Measurements from ENCODE around the gene SPRYD3. TPM values are rescaled to one million over a fixed set of nuclear protein-coding genes. Genes with fewer than 3 reads are reported as not detected.

Gene SPRYD3
- total RNA-seq, 1 donor from 2014 or later, result 17.9 TPM

DNA sequence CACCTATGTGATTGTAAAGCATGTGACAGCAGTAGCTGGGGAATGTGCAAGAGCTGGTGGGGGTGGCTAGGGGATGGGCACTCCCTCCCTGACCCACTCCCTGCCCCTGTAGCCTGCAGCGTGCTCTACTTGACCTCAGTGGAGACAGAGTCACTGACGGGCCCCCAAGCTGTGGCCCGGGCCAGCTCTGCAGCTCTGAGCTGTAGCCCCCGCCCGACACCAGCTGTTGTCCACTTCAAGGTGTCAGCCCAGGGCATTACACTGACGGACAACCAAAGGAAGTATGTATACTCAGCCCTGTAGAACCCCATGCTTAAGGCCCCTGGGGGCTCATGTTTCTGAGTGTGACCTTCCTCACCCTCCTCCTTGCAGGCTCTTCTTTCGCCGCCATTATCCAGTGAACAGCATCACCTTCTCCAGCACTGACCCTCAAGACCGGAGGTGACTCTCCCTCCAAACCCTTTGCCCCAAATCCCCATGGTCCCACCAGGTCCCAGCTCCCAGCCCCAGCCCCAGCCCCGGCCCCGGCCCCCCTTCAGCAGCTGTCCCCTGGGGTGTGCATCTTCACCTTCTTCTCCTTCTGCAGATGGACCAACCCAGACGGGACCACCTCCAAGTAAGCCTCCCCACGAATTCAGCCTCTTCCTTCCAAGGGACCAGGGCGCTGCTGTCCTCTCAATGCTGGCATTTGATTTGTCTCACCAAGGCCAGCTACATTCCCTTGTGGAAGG, 16.0 kb downstream of the SPRYD3 start:
- Mint-ChIP-seq H3K36me3 (ENCODE audit: insufficient read depth) (peaks cover 10% of the 10 kb centered on the region), H3K4me1 (ENCODE audit: low read depth) (peaks cover 5% of the 10 kb centered on the region), H3K4me3 (ENCODE audit: low read depth) (no peak overlapping the region), H3K27ac (no peak overlapping the region), H3K9me3 (ENCODE audit: low read depth) (no peaks in the 10 kb centered on the region), H3K27me3 (no peaks in the 10 kb centered on the region)
- TF ChIP-seq, protein P1, sequence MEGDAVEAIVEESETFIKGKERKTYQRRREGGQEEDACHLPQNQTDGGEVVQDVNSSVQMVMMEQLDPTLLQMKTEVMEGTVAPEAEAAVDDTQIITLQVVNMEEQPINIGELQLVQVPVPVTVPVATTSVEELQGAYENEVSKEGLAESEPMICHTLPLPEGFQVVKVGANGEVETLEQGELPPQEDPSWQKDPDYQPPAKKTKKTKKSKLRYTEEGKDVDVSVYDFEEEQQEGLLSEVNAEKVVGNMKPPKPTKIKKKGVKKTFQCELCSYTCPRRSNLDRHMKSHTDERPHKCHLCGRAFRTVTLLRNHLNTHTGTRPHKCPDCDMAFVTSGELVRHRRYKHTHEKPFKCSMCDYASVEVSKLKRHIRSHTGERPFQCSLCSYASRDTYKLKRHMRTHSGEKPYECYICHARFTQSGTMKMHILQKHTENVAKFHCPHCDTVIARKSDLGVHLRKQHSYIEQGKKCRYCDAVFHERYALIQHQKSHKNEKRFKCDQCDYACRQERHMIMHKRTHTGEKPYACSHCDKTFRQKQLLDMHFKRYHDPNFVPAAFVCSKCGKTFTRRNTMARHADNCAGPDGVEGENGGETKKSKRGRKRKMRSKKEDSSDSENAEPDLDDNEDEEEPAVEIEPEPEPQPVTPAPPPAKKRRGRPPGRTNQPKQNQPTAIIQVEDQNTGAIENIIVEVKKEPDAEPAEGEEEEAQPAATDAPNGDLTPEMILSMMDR (IDR thresholded peaks at IDR 0.05; ENCODE audit: unreplicated experiment), result no peak
- DNase-seq (ENCODE audit: low spot score, unreplicated experiment), result no peak

DNA sequence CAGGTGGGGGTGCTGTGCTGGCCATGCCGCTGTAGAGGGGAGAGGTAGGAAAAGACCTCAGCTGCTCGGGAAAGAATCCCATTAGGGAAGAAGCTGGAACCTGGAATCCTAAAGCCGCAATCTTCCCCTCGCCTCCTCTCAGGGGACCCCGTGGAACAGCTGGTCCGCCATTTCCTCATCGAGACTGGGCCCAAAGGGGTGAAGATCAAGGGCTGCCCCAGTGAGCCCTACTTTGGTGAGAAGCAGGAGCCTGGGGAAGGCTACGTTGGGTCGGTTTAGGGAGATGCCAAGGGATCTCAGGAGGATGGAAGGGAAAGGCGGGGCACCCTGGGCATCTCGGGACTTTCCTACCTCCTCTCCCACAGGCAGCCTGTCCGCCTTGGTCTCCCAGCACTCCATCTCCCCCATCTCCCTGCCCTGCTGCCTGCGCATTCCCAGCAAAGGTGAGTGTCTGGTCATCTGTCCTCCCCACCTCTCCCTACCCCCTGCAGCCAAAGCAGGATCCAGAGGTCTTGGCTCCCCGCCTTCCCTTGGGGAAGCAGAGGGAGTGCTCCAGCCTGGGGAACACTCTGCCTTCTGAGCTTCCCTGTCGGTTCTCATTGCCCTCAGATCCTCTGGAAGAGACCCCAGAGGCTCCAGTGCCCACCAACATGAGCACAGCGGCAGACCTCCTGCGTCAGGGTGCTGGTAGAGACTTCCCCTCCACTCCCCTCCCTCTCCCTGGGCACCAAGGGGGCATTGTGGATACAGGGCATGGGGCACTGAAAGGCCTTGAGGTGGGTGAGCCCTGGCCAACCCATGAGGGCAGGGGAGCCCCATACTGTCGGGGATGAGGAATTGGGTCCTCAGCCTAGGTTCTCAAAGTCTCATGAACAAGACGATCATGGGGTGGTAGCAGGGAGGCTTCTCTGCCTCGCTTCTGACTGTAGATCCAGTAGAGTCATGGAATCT, 16.9 kb downstream of the SPRYD3 start:
- Mint-ChIP-seq H3K4me1 (ENCODE audit: low read depth) (peaks cover 5% of the 10 kb centered on the region), H3K27me3 (peaks cover 6% of the 10 kb centered on the region), H3K9me3 (ENCODE audit: low read depth) (no peaks in the 10 kb centered on the region), H3K4me3 (ENCODE audit: low read depth) (no peak overlapping the region), H3K27ac (no peak overlapping the region), H3K36me3 (ENCODE audit: insufficient read depth) (peaks cover 10% of the 10 kb centered on the region)
- no peak for DNase-seq (ENCODE audit: low spot score, unreplicated experiment)
- TF ChIP-seq, protein P1 (IDR thresholded peaks at IDR 0.05; ENCODE audit: unreplicated experiment), result no peak

DNA sequence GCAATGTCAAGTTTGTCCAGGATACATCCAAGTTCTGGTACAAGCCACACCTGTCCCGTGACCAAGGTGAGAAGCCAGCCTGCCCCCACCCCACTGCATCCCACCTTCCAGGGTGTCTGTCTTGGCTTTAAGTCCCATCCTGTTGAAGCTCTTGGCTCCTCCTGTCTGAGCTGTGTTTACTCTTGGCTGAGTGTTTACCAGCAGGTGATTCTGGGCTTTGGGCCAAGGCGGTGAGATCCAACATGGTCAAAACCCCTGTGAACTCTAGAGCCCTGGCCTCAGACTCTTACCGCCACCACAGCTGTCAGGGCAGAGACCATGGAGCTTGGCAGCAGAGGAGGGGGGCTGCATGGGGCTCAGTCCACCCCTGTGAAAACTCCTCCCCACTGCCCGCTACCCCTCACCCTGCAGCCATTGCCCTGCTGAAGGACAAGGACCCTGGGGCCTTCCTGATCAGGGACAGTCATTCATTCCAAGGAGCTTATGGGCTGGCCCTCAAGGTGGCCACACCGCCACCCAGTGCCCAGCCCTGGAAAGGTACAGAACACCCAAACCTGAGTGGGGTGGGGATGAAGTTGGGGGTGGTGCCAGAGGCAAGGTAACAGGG, 17.7 kb downstream of the SPRYD3 start:
- TF ChIP-seq, protein P1 (IDR thresholded peaks at IDR 0.05; ENCODE audit: unreplicated experiment), result peak; percentile 34
- Mint-ChIP-seq H3K27me3 (peaks cover 6% of the 10 kb centered on the region), H3K36me3 (ENCODE audit: insufficient read depth) (peaks cover 10% of the 10 kb centered on the region), H3K9me3 (ENCODE audit: low read depth) (no peaks in the 10 kb centered on the region), H3K27ac (peak overlapping the region; percentile 82), H3K4me1 (ENCODE audit: low read depth) (peaks cover 5% of the 10 kb centered on the region), H3K4me3 (ENCODE audit: low read depth) (no peak overlapping the region)
- DNase-seq (ENCODE audit: low spot score, unreplicated experiment), result no peak

DNA sequence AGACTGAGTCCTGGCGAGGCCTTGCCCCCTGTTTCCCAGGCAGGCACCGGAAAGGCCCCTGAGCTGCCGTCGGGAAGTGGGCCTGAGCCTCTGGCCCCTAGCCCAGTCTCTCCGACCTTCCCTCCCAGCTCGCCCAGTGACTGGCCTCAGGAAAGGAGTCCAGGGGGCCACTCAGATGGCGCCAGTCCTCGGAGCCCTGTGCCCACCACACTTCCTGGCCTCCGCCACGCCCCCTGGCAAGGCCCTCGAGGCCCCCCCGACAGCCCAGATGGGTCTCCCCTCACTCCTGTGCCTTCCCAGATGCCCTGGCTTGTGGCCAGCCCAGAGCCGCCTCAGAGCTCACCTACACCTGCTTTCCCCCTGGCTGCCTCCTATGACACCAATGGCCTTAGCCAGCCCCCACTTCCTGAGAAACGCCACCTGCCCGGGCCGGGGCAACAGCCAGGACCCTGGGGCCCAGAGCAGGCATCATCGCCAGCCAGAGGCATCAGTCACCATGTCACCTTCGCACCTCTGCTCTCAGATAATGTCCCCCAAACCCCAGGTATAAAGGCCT, 18.4 kb downstream of the SPRYD3 start:
- Mint-ChIP-seq H3K27me3 (peaks cover 6% of the 10 kb centered on the region), H3K4me3 (ENCODE audit: low read depth) (no peak overlapping the region), H3K36me3 (ENCODE audit: insufficient read depth) (peaks cover 7% of the 10 kb centered on the region), H3K9me3 (ENCODE audit: low read depth) (no peaks in the 10 kb centered on the region), H3K27ac (no peak overlapping the region), H3K4me1 (ENCODE audit: low read depth) (peaks cover 1% of the 10 kb centered on the region)
- no peak for DNase-seq (ENCODE audit: low spot score, unreplicated experiment)
- TF ChIP-seq, protein P1 (IDR thresholded peaks at IDR 0.05; ENCODE audit: unreplicated experiment), result no peak

All from progenitor cell of endocrine pancreas (in vitro differentiated cells).